ENCODE data around the gene PLCL2.

The PLCL2 gene

DNA sequence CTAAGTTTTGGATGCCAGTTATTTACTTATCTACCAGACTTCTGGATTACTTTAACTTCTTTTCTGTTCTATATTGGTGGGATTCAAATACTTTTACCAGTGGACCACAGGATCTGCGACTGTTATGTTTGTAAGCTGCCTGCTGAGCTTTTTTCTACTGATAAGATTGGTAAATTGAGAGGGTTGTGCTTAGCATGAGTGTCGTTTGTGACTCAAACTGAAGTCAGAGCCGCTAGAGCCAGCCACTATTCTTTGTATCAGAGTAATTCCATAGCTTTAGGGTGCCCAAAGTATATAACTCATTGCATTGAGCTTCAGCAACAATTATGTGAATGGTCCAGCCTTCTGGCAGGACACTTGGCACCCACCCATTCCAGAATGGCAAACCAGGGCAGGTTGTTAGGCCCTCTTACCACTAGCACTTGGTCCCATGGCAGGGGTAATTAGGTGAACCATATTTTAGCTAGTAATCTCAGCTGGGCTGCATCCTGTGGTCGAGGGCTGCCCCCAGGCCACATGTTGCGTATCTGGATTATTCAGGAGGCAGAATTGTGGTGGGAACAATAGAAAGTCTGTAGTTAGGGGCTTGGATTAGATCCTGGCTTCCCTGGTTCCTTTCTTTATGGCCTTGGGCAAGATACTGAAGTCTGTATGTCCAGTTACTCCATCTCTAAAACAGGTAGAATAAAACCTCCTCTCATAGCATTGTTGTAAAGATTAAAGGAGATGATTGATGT lies 6.0 kb downstream of the PLCL2 start:
- no peak for DNase-seq (ENCODE audit: low read depth)
- TF ChIP-seq, protein P1, sequence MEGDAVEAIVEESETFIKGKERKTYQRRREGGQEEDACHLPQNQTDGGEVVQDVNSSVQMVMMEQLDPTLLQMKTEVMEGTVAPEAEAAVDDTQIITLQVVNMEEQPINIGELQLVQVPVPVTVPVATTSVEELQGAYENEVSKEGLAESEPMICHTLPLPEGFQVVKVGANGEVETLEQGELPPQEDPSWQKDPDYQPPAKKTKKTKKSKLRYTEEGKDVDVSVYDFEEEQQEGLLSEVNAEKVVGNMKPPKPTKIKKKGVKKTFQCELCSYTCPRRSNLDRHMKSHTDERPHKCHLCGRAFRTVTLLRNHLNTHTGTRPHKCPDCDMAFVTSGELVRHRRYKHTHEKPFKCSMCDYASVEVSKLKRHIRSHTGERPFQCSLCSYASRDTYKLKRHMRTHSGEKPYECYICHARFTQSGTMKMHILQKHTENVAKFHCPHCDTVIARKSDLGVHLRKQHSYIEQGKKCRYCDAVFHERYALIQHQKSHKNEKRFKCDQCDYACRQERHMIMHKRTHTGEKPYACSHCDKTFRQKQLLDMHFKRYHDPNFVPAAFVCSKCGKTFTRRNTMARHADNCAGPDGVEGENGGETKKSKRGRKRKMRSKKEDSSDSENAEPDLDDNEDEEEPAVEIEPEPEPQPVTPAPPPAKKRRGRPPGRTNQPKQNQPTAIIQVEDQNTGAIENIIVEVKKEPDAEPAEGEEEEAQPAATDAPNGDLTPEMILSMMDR (IDR thresholded peaks at IDR 0.05; ENCODE audit: low read depth, low read length), result no peak
- TF ChIP-seq POLR2A (IDR thresholded peaks at IDR 0.05; ENCODE audit: extremely low read depth, insufficient read length), result no peak
- TF ChIP-seq, protein P2, sequence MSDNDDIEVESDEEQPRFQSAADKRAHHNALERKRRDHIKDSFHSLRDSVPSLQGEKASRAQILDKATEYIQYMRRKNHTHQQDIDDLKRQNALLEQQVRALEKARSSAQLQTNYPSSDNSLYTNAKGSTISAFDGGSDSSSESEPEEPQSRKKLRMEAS (IDR thresholded peaks at IDR 0.05; ENCODE audit: low read depth, low read length), result no peak
- no peak for TF ChIP-seq MYC (IDR thresholded peaks at IDR 0.05; ENCODE audit: low read depth, low read length)
- H3K4me3 ChIP-seq (ENCODE audit: low read depth, low read length), result no peak overlapping the region

GRCh38 chr3:16893618-16894200 lies 9.0 kb downstream of the PLCL2 start:
- DNase-seq (ENCODE audit: low read depth), result no peak
- no peak overlapping the region for H3K4me3 ChIP-seq (ENCODE audit: low read depth, low read length)
- TF ChIP-seq, protein P1 (IDR thresholded peaks at IDR 0.05; ENCODE audit: low read depth, low read length), result no peak
- TF ChIP-seq POLR2A (IDR thresholded peaks at IDR 0.05; ENCODE audit: extremely low read depth, insufficient read length) (no peak), MYC (IDR thresholded peaks at IDR 0.05; ENCODE audit: low read depth, low read length) (no peak)
- TF ChIP-seq, protein P2 (IDR thresholded peaks at IDR 0.05; ENCODE audit: low read depth, low read length), result no peak

DNA sequence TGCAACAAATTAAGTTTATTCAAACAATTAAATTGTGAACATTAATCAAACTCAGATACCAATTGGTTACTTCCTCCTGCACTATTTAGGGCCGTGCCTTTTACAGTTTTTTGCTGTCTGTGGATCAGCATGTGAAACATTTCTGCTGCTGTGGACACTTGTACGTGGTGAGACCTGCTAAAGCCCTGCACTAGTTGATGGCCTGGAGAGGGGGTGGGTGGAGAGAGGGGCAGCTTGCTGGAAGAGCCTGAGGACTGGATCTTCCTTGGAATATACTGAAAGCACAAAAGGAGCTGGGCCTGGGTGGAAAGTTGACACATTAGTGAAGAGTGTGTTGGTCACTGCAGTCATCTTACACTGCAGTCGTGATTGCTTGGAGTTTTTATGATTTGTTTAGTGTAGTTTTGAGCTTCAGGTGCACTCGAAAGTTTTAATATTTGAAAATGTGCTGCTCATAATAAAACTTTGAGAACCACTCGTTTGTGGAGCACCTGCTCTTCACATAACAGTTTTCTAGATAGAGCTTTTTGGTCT lies 11.4 kb downstream of the PLCL2 start:
- no peak for TF ChIP-seq MYC (IDR thresholded peaks at IDR 0.05; ENCODE audit: low read depth, low read length)
- TF ChIP-seq, protein P2 (IDR thresholded peaks at IDR 0.05; ENCODE audit: low read depth, low read length), result no peak
- TF ChIP-seq POLR2A (IDR thresholded peaks at IDR 0.05; ENCODE audit: extremely low read depth, insufficient read length), result no peak
- TF ChIP-seq, protein P1 (IDR thresholded peaks at IDR 0.05; ENCODE audit: low read depth, low read length), result no peak
- no peak for DNase-seq (ENCODE audit: low read depth)
- no peak overlapping the region for H3K4me3 ChIP-seq (ENCODE audit: low read depth, low read length)

DNA sequence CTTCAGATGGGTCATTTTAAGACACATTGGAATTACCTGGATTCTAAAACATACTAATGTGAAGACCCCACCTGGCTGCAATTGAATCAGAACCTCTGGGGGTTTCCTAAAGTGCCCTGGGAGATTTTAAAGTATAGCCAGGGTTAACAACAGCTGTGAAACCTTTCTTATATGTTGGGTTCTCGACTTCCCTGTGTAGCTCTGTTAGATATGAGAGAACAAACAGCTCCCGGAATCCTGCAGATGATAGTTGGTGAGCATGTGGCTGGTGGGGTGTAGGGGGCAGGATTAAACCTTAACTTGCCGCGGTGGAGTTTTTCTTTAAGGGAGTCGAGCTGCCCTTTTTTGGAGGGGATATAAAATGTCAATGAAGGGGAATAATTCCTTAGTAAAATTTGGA lies 12.1 kb downstream of the PLCL2 start:
- no peak for DNase-seq (ENCODE audit: low read depth)
- no peak overlapping the region for H3K4me3 ChIP-seq (ENCODE audit: low read depth, low read length)
- TF ChIP-seq POLR2A (IDR thresholded peaks at IDR 0.05; ENCODE audit: extremely low read depth, insufficient read length) (no peak), MYC (IDR thresholded peaks at IDR 0.05; ENCODE audit: low read depth, low read length) (no peak)
- TF ChIP-seq, protein P1 (IDR thresholded peaks at IDR 0.05; ENCODE audit: low read depth, low read length), result no peak
- TF ChIP-seq, protein P2 (IDR thresholded peaks at IDR 0.05; ENCODE audit: low read depth, low read length), result no peak

- no peak overlapping the region for H3K4me3 ChIP-seq (ENCODE audit: low read depth, low read length)
- no peak for DNase-seq (ENCODE audit: low read depth)
- TF ChIP-seq, protein P1 (IDR thresholded peaks at IDR 0.05; ENCODE audit: low read depth, low read length), result no peak
- TF ChIP-seq, protein P2 (IDR thresholded peaks at IDR 0.05; ENCODE audit: low read depth, low read length), result no peak
Observed at GRCh38 chr3:16897254-16897926, 12.6 kb downstream of the PLCL2 start.

Data from NB4 (cell line).